Endothelial cell (in vitro differentiated cells): ENCODE measurements around the gene MEA1. TPM values are rescaled to one million over a fixed set of nuclear protein-coding genes. Genes with fewer than 3 reads are reported as not detected.

Source experiments
- DNase-seq: peaks from one replicate; pipeline ENCODE4 v3.0.0; 2021; ENCODE audit warnings: low spot score
- H3K27ac Mint-ChIP-seq: one replicate; pipeline ENCODE4 v1.8.0; 2021; ENCODE audit warnings: mixed read lengths, inconsistent platforms; ENCODE audit not compliant: unreplicated experiment
- H3K27me3 Mint-ChIP-seq: one replicate; pipeline ENCODE4 v1.8.0; 2021; ENCODE audit warnings: mild to moderate bottlenecking, moderate library complexity, mixed read lengths, inconsistent platforms; ENCODE audit not compliant: unreplicated experiment
- H3K36me3 Mint-ChIP-seq: one replicate; pipeline ENCODE4 v1.8.0; 2021; ENCODE audit warnings: mild to moderate bottlenecking, low read depth, mixed read lengths, inconsistent platforms; ENCODE audit not compliant: unreplicated experiment
- H3K4me1 Mint-ChIP-seq: one replicate; pipeline ENCODE4 v1.8.0; 2021; ENCODE audit warnings: mild to moderate bottlenecking, mixed read lengths, inconsistent platforms; ENCODE audit not compliant: unreplicated experiment
- H3K4me3 Mint-ChIP-seq: one replicate; pipeline ENCODE4 v1.8.0; 2021; ENCODE audit warnings: mild to moderate bottlenecking, mixed read lengths, inconsistent platforms; ENCODE audit not compliant: unreplicated experiment
- H3K9me3 Mint-ChIP-seq: one replicate; pipeline ENCODE4 v1.8.0; 2021; ENCODE audit warnings: mixed read lengths, inconsistent platforms; ENCODE audit not compliant: unreplicated experiment
- CTCF ChIP-seq: fragments of 200-600 bp; sonication (generic); IDR thresholded peaks from one replicate; pipeline ENCODE4 v1.5.0; 2021; ENCODE audit warnings: antibody characterized with exemption; ENCODE audit not compliant: unreplicated experiment
- total RNA-seq: library from RNA; stranded (reverse); fragmentation: NEBNext Ultra II Directional; extraction: Animal tissue kit (Norgen Biotek cat#: 25700); gene quantifications from one replicate; pipeline ENCODE4 v1.2.1, GENCODE V29; 2021; ENCODE audit not compliant: unreplicated experiment

Gene MEA1
- total RNA-seq, 1 donor from 2014 or later, result 61.0 TPM

- Mint-ChIP-seq H3K9me3 (no peaks in the 10 kb centered on the region), H3K4me3 (no peak overlapping the region), H3K27ac (no peak overlapping the region), H3K27me3 (peaks cover 5% of the 10 kb centered on the region), H3K36me3 (peaks cover 3% of the 10 kb centered on the region), H3K4me1 (peaks cover 7% of the 10 kb centered on the region)
- no peak for DNase-seq
- TF ChIP-seq CTCF, result no peak
Measured at GRCh38 chr6:42969934-42970333, 43.8 kb downstream of the MEA1 start.

- no peak overlapping the region for H3K27ac Mint-ChIP-seq
- peaks cover 5% of the 10 kb centered on the region for H3K27me3 Mint-ChIP-seq
- H3K9me3 Mint-ChIP-seq, result no peaks in the 10 kb centered on the region
- TF ChIP-seq CTCF, result no peak
- no peak for DNase-seq
- H3K36me3 Mint-ChIP-seq, result peaks cover 7% of the 10 kb centered on the region
- H3K4me1 Mint-ChIP-seq, result peaks cover 7% of the 10 kb centered on the region
- no peak overlapping the region for H3K4me3 Mint-ChIP-seq
Measured at GRCh38 chr6:42969431-42969830, 44.3 kb downstream of the MEA1 start.

GRCh38 chr6:42968783-42969182, 45.0 kb downstream of the MEA1 start:
- TF ChIP-seq CTCF, result no peak
- Mint-ChIP-seq H3K27ac (no peak overlapping the region), H3K4me1 (peaks cover 4% of the 10 kb centered on the region), H3K36me3 (peaks cover 7% of the 10 kb centered on the region), H3K4me3 (no peak overlapping the region), H3K27me3 (peaks cover 5% of the 10 kb centered on the region), H3K9me3 (no peaks in the 10 kb centered on the region)
- no peak for DNase-seq

GRCh38 chr6:42968126-42968701, 45.5 kb downstream of the MEA1 start:
- no peak for DNase-seq
- Mint-ChIP-seq H3K9me3 (no peaks in the 10 kb centered on the region), H3K36me3 (peaks cover 7% of the 10 kb centered on the region), H3K27ac (no peak overlapping the region), H3K4me1 (peaks cover 3% of the 10 kb centered on the region), H3K4me3 (no peak overlapping the region), H3K27me3 (peaks cover 5% of the 10 kb centered on the region)
- no peak for TF ChIP-seq CTCF

- no peaks in the 10 kb centered on the region for H3K9me3 Mint-ChIP-seq
- no peak for TF ChIP-seq CTCF
- peaks cover 13% of the 10 kb centered on the region for H3K36me3 Mint-ChIP-seq
- peaks cover 3% of the 10 kb centered on the region for H3K4me1 Mint-ChIP-seq
- DNase-seq, result no peak
- H3K4me3 Mint-ChIP-seq, result no peak overlapping the region
- peaks cover 6% of the 10 kb centered on the region for H3K27me3 Mint-ChIP-seq
- no peak overlapping the region for H3K27ac Mint-ChIP-seq
Measured at GRCh38 chr6:42967228-42967627, 46.5 kb downstream of the MEA1 start.
